GM19351 (cell line): Measurements from ENCODE around the gene OCSTAMP.

ENCODE experiments used
- ATAC-seq: cut with Tn5 transposase; IDR thresholded peaks from one replicate; pipeline ENCODE4 v1.9.1; 2021; ENCODE audit warnings: mild to moderate bottlenecking, moderate library complexity; ENCODE audit not compliant: unreplicated experiment

Gene OCSTAMP

GRCh38 chr20:46520976-46521579, 29.4 kb downstream of the OCSTAMP start:
- no peak for ATAC-seq

- ATAC-seq, result no peak
Measured at GRCh38 chr20:46520540-46520939, 29.9 kb downstream of the OCSTAMP start.

- no peak for ATAC-seq
Measured at GRCh38 chr20:46519471-46520068, 30.9 kb downstream of the OCSTAMP start.

- peak; percentile 51 for ATAC-seq
Measured at GRCh38 chr20:46512943-46513844, 37.3 kb downstream of the OCSTAMP start, which contains the start of gene ZNF334. Gene ZNF334, minus strand, starts transcription at chr20:46513559. Its CDS starts 1,457 bp downstream, at chr20:46512102.

- no peak for ATAC-seq
Measured at GRCh38 chr20:46509523-46509922, 40.9 kb downstream of the OCSTAMP start.

GRCh38 chr20:46507760-46508407, 42.6 kb downstream of the OCSTAMP start:
- no peak for ATAC-seq

GRCh38 chr20:46505506-46505905, 44.9 kb downstream of the OCSTAMP start:
- ATAC-seq, result no peak

- no peak for ATAC-seq
Measured at GRCh38 chr20:46501961-46502360, 48.5 kb downstream of the OCSTAMP start.

- no peak for ATAC-seq
Measured at GRCh38 chr20:46501337-46501942, 49.0 kb downstream of the OCSTAMP start.

GRCh38 chr20:46494077-46494476, 56.4 kb downstream of the OCSTAMP start:
- no peak for ATAC-seq

GRCh38 chr20:46491354-46491753, 59.1 kb downstream of the OCSTAMP start:
- ATAC-seq, result no peak
